ENCODE measurements around the gene PCNX1.

Gene PCNX1

DNA sequence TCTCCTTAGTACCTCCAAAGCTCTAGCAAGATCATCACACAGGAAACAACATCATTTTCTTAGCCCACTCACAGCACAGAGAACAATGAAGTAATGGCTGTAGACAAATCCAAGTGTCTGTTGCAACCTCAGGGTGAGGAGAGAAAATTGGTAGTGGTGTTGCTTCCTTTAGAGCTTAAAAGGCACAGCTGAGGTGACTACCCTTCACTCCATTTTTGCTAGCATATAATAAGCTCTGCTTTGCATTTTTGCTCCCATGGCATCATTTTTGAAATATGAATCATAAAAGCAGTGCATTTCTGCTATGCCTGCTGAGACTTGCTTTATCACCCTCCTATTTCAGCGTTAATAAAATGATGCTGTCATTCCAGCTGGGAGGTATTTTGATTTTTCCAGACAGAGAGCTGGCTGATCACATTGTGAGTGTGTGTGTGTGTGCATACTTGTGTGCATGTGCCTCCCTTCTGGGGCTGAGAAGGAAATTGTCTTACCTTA, 18.5 kb upstream of the PCNX1 start:
- DNase-seq (ENCODE audit: low read depth in 1 of 2, low spot score in 1 of 2): no peak

DNA sequence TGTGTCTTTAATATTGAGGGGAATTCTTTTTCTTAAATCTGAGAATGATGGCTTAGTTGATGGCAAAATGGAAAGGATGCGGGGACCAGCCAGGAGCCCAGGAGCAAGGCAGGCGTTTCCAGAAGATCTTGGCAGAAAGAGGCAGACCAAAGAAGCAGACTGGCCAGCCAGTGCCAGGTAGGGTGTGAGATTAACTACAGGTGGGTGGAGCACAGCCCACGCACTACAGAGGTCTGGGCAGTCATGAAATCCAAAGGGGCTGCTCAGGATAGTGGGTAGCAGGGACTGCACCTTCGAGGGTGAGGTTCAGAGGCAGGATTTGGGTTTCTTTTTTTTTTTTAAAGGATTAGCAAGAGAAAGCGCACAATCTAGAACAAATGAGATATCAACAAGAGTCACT, 17.7 kb upstream of the PCNX1 start:
- no peak for DNase-seq (ENCODE audit: low read depth in 1 of 2, low spot score in 1 of 2)

DNA sequence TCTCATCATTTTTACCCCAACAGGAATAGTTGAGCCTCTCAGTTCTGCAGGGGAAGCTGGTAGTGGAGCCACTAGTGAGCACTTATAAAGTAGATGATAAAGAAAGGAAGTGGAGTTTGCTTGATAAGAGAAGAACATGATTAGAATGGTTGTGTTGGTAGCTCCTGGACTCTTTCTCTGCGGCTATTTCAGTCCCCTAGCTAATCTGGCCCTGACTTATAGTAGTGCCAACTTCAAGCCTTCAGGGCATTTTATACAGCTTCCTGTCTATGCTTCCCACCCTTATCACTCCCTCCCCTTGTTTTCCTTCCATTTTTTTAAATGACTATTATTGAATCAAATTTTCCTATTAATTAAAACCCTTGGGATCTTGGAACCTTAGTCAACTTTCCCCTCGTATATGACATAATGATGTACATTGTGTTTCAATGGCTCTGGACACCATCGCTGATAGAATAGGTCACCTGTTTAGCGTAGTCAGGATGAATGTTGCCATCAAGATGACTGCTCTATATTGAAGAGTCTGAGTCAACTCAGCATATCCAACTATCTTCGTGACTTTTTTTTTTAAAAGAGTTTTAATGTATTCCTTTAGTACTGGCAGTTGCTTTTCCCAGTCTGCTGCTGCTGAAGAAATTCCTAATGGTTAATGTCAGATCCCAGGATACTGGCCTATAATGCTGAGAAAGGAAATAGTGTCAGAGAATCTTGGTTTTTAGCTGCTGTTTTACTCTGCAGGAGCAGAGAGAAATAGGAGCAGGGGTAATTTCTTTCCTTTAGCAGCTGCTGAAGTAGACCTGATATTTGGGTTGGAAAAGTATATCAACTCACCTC, 16.2 kb upstream of the PCNX1 start:
- no peak for DNase-seq (ENCODE audit: low read depth in 1 of 2, low spot score in 1 of 2)

DNA sequence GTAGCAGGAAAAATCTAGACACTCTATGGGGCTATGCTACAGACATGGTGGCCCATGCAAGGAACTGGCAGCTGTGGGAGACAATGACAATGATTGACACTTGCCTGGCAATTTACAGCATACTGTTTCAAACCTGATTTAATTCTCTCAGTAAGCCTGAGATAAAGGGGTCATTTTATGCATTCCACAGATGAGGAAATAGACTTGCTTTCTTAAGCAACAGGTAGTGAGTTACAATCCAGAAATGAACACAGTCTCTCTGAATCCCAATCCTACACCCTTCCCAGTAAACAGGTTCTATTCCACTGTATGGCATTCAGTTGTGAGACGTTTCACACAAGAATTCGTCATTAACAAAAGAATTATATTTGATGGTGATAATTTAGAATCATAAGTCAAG, 15.5 kb upstream of the PCNX1 start:
- DNase-seq (ENCODE audit: low read depth in 1 of 2, low spot score in 1 of 2): no peak

DNA sequence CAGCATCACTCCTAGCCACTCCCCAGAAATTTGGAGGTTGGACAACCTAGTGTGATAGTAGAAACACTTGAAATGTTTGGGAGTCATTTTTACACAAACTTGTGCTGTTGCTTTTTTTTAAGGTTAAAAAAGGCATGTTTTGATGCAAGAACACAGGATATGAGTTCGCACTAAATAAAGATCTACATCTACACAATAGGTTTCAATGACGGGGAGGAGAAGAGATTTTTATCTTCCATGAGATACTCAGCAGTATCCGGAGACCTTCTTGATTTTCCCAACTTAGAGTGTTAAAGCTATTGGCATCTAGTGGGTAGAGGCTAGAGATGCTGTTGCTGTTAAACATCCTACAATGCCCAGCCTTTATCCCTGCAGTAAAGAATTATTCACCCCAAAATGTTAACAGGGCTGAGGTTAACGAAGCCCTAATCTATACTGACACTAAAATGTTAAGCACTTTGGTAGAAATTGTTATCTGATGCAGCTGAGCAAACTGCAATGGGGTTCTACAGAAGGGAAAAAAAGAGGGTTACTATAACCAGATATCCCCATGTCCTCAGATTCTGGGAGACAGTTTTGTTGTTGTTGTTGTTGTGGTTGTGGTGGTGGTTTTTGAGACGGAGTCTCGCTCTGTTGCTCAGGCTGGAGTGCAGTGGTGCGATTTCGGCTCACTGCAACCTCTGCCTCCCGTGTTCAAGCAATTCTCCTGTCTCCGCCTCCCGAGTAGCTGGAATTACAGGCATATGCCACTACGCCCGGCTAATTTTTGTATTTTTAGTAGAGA, 14.0 kb upstream of the PCNX1 start:
- no peak for DNase-seq (ENCODE audit: low read depth in 1 of 2, low spot score in 1 of 2)

DNA sequence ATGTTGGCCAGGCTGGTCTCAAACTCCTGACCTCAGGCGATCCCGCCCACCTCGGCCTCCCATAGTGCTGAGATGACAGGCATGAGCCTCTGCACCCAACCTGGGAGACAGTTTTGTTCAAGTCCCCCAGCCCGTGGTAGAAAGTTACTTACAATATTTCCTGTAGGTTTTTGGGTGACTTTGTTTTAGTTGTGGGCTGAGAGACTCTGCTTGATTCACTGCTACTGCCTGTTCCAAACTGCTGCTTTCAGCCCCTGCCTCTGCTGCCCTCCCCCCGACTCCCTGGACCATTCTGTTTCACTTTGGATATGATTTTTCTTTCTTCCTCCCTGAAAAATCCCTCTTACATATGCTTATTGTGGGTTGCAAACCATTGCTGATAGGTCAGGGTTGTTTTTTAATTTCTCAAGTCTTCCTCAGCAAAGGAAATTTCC, 13.4 kb upstream of the PCNX1 start:
- no peak for DNase-seq (ENCODE audit: low read depth in 1 of 2, low spot score in 1 of 2)

DNA sequence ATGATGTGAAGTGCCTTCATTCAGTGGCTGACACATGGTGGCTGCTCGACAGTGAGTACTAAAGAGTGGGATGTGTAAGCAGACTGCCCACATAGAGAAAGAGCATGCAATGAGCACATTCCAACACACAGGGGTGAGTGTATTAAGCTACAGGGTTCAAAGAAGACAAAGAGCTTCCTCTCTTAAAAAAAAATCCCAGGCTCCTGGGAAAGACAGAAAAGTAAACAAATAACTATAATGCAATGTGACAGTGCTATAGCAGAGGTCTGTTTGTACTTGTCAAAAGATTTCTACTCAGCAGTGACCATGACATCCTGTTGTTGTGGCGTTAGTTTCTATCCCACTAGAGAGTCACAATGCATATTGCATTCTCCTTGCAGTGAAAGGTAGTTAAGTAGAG, 12.4 kb upstream of the PCNX1 start:
- DNase-seq (ENCODE audit: low read depth in 1 of 2, low spot score in 1 of 2): no peak

DNA sequence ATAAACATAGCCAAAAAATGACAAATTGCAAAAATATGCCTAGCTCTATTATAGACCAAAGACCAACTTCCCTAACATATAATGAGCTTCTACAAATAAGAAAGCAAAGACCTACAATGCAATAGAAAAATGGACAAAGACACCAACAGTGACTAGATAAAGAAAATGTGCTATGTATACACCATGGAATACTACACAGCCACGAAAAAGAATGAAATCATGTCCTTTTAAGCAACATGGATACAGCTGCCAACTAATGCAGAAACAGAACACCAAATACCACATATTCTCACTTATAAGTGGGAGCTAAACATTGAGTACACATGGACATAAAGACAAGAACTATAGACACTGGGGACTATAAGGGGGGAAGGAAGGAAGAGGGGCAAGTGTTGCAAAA, 10.9 kb upstream of the PCNX1 start:
- DNase-seq (ENCODE audit: low read depth in 1 of 2, low spot score in 1 of 2): no peak

DNA sequence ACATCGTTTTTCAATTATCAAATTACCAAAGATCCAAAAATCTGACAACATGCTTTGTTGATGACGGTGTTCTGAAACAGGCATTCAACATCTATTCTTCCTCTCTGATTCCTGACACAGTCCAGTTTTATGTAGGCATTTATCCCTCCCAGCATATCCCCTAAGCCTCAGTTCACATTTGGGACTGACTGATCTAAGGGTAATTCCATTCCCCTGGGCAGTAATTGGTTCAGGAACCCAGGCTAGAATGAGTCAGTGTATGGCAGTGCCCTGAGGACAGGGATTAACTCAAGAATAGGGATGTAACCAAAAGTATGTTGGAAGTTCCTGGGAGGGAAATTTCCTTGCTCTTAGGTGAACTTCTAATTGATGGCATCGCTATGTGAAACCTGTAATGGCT, 10.3 kb upstream of the PCNX1 start:
- DNase-seq (ENCODE audit: low read depth in 1 of 2, low spot score in 1 of 2): no peak

DNA sequence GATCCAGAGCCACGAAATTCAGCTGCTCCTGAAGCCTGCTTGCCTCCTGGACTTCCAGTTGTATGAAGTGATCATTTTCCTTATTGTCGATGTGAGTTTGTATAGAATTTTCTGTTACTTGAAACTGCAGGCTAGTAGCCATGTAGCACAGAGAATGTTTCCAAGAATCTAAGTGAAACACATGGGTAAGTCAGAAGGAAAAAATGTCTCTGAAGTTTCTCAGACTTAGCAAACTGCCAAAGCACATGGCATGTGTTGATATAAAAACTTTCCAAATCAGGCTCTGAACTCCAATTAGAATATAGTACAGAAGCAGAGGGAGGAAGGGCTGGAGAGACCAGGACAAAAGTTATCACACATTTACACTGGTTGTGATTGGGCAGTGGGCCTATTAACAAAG, 9.8 kb upstream of the PCNX1 start:
- DNase-seq (ENCODE audit: low read depth in 1 of 2, low spot score in 1 of 2): no peak

DNA sequence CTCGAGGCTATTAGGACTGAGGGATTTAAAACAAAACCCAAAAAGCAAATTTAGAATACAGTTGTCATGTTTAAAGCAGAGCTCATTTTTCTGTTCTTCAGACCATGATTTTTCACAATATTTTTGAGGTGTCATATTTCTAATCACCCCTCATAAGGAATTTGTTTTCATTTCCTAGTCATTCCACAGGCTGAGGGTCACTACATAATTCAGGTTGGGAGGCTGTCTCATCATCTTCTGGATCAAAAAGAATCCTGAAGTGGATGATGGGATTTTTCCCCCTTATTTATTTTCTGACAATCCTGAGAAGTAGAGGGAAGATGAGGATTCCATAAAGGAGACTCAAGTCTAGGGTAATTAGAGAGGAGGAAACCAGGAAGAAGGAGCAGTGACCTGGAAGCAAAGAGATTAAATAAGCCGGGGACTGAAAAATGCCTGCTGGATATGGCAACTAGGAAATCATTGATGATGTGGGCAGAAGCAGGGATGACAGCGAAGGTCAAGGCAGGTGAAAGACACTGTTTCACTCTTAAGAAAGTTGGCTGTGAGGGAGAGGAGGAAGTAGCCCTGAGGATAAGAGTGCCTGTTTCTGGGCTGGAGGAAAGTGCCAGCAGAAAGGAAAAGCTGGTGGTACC, 9.0 kb upstream of the PCNX1 start:
- DNase-seq (ENCODE audit: low read depth in 1 of 2, low spot score in 1 of 2): no peak

DNA sequence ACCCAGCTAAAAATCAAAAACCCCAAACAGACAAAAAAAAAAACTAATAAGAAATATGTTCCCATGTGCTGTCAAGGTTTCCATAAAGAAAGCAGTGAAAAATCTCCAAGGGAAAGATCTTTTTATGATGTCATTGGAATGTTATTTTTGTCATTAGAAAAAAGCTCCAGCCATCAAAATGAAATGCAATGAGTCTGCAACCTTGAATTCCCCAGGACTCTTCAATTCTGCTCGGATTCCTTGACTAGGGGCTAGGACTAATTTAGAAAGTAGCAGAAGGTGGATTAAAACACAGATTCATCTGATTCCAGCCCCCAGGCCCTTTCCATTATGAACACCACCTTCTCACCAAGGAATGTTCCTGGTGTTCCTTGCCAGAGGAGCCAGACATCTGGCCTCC, 6.0 kb upstream of the PCNX1 start:
- DNase-seq (ENCODE audit: low read depth in 1 of 2, low spot score in 1 of 2): no peak

DNA sequence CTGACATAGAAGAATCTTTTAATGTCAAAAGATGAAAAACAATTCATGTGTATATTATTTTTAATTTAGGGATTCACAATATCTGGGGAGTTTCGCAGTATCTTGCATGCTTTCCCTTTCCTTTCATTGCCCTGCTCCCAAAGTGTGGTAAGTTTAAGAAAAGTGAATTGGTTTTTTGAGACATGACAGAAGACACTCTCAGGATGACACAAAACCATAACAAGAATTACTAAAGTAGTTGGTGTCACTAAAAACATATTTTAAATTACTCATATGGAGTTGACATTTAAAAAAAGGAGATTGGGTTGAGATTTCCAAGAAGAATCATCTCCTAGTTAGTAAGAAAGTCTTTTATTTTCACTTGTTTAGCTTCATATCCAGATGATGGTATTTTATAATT, 5.1 kb upstream of the PCNX1 start:
- no peak for DNase-seq (ENCODE audit: low read depth in 1 of 2, low spot score in 1 of 2)

DNA sequence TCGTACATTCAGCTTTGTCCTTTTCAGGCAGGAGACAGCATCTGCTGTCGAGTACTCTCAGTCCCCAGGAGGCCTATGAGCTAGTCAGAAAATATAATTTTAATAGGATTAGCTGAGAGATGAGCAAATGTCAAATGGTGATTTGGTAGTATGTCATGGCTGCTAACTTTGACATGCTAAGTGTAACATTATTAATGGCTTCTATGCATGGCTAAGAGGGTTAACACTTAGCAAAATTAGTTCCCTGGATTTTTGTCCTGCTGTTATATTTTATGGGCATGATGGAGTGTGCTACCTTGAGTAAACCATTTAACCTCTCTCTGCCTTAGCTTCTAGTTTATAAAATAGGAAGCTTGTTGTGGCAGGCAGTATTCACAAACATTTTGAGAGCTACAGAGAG, 2.9 kb upstream of the PCNX1 start:
- DNase-seq (ENCODE audit: low read depth in 1 of 2, low spot score in 1 of 2): no peak

DNA sequence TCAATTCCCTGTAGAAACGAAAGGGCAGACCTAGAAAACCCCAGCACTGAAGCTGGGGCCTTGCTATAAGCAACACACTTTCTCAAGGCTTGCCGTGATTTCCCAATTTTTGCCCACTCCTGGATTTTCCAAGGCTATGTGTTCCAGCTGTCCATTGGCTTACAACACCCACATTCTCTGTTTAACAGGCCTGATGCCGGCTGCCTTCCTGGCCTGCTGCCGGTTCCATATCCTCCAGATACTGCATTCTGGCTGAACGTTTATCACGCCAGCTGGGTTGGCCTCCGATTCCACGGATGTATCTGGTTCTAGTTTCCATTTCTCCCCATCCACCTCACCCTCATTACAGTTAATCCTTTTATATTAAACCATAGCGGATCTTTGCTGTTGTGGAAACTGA, 2.0 kb upstream of the PCNX1 start:
- DNase-seq (ENCODE audit: low read depth in 1 of 2, low spot score in 1 of 2): no peak

DNA sequence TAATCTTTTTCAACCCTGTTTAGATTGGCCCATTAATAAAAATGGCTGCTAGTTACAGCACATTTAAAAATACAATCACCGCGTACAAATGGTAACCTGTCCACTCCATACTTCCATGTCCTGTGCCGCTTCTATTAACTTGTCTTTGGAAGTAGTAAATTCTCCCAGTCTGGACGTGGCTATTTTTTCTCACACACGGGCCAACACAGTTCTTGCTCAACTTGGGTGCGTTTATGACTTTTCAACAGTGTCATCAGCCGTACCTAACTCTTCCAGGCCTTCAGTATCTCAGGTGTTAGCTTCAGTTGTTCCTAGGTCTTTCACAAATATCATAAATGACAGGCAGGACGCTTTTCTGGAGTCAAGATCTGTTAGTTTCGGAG, 475 bp upstream of the PCNX1 start:
- DNase-seq (ENCODE audit: low read depth in 1 of 2, low spot score in 1 of 2): no peak

DNA sequence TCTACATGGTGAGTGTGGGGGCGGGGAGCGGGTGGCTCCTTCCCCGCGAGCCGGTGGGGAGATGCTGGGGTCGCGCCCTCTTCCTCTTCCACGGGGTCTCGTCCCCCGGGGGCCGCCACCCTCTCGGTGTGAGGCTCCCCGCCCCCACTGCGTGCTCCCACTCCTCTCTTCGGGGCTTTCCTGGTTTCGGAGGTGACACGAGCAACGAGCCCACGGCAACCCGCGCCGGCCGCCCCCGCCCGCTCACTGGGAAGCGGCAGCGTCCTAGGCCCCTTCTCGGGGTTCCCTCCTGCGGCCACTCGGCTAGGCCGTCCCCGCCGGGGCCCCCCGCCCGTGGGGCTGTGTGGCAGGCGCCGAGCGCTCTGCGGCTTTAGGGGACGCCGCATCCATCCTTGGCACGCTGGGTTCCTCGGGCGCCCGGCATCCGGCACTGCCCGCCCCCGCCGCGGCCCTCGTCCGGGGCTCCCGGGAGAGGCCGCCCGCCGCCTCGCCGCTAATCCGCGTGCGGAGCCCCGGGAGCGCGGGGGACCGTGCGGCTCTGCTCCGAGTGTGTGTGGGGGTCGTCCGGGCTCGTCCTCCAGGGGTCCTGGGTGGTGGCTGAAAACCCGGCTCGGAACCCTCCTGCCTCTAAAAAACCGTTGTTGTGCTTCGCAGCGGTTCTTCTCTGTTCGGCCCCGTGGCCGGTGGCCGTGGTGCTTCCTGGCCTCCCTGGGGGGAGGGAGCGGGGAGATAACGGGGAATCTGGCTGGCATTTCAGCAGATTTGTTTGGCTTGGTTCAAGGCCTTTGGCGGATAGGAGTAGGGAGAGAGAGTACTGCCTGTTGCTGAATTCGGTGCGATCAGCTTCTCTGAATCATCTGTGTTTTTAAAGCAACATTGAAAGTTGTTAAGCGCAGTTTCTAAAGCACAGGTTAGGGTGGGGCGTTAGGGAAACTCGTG, 1.0 kb downstream of the PCNX1 start:
- peak; percentile 19 to 50 for DNase-seq (ENCODE audit: low read depth in 1 of 2, low spot score in 1 of 2)

DNA sequence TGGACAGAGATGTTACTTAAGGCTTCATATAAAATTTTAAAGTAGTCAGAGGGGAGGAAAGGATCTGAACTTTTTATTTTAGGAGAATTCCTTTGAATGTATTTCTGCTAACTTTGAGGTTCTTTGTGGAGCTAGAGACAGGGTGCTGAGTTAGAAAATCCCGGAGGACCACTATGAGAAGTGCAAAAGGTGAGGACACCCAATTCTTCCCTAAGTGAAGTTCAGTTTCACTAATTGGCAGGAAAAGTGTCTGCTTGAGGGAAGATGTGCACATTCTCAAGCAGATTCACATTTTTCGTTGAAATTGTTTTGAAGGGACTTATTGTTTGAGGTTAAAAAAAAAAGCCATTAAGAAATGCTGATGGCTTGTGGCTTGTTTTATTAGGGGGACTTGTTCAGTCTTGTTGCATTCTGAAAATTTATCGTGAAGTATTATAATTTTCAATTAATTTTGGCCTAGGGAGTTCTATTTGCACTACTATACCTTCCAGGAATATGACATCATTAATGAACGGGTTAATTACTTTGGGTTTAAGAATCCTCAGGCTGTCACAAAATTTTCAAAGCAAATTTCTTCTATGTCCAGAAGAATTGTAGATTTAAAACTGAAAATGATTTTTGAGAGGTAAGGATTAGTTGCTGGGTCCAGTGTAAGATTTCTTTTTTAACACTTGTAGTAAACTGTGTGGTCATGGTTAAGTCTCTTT, 1.8 kb downstream of the PCNX1 start:
- no peak for DNase-seq (ENCODE audit: low read depth in 1 of 2, low spot score in 1 of 2)

DNA sequence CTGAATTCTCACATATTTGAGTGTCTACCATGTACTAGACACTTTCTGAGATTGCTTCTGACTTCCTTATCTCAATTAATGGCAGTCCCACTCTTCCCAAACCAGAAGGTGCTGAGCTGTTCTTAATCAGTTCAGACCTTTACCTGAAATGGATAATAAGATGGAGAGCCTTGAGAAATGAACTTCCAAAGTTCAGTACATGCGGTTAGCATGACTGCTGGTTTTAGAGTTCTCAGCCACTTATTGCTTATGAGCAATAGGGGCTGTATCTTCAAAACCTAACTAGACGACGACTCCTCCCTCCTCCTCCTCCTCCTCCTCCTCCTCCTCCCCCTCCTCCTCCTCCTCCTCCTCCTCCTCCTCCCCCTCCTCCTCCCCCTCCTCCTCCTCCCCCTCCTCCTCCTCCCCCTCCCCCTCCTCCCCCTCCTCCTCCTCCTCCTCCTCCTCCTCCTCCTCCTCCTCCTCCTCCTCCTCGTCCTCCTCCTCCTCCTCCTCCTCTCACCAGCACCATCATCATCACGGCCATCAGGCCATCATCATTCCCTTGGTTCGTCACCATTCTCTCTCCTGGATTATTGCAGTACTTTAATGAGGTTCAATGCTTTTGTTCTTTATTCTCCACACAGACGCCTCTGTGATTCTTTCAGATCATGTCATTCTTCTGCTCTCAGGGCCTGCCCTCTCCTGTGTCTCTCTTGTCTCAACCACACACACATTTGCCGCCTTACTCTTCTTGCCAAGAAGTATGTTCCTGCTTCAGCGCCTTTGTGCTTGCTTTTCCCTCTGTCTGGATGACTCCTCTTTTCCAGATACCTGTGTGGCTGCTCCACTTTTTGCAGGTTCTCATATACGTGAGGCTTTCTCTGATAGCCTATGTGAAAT, 2.7 kb downstream of the PCNX1 start:
- no peak for DNase-seq (ENCODE audit: low read depth in 1 of 2, low spot score in 1 of 2)
